T-cell (primary cell): ENCODE data around the gene G6PC3. TPM values are rescaled to one million over a fixed set of nuclear protein-coding genes. Genes with fewer than 3 reads are reported as not detected.
"Not testable (repeated sequence)": the region's sequence is repeated elsewhere in the genome, so short reads cannot be mapped to it uniquely, and the experiment has no call there.

Experiments
- ATAC-seq, 4 experiments: fragments of 200-7000 bp in 3 of 4; fragments of 150-1000 bp in 1 of 4; cut with Tn5 transposase; replicated peaks in 1 of 4; 1 replicate in 3 of 4; 2 replicates in 1 of 4; pipeline ENCODE4 v1.10.0; 2021; ENCODE audit warnings: moderate library complexity in 3 of 4, mild to moderate bottlenecking in 2 of 4, moderate number of reproducible peaks in 1 of 4
- CTCF ChIA-PET, 2 donors: fragments of 300-600 bp; sonication (Branson Sonifier 250); formaldehyde crosslinking; loops; one replicate each; lab custom pipeline; 2022; ENCODE audit warnings: antibody characterized with exemption in 2 of 2; lab: Charles Lee
- POLR2A ChIA-PET, 2 donors: fragments of 300-600 bp; sonication (Branson Sonifier 250); formaldehyde crosslinking; loops; one replicate each; lab custom pipeline; 2022; ENCODE audit warnings: antibody characterized with exemption in 2 of 2; lab: Charles Lee
- DNase-seq, 35 experiments: peaks; one replicate each; pipeline versions ENCODE4 v3.0.0 to v3.0.0-alpha.2; 2013 to 2023
- H3K27ac ChIP-seq: one replicate; pipeline ENCODE4 v1.5.1; 2013; ENCODE audit warnings: low read length
- H3K27me3 ChIP-seq, 2 experiments: replicated peaks in 1 of 2; 1 replicate in 1 of 2; 2 replicates in 1 of 2; pipeline versions ENCODE4 v1.6.1 to v1.7.0; 2013; ENCODE audit warnings: low read length in 1 of 2, mixed read lengths in 1 of 2; ENCODE audit not compliant: control insufficient read depth in 2 of 2, insufficient read depth in 2 of 2; ENCODE audit errors: extremely low read depth in 1 of 2
- H3K36me3 ChIP-seq, 2 donors: 1 replicate in 1 of 2; 2 replicates in 1 of 2; pipeline versions ENCODE4 v1.6.1 to v1.7.0; 2013; ENCODE audit warnings: low read length in 1 of 2; ENCODE audit not compliant: control insufficient read depth in 2 of 2, insufficient read depth in 1 of 2; ENCODE audit errors: extremely low read depth in 1 of 2
- H3K4me1 ChIP-seq, 2 experiments: 1 replicate in 1 of 2; 2 replicates in 1 of 2; pipeline versions ENCODE4 v1.6.1 to v1.7.0; 2013; ENCODE audit warnings: low read length in 2 of 2, mixed read lengths in 1 of 2; ENCODE audit not compliant: insufficient read depth in 2 of 2, control insufficient read depth in 1 of 2; ENCODE audit errors: extremely low read depth in 1 of 2
- H3K4me3 ChIP-seq, 2 donors: 1 replicate in 1 of 2; 2 replicates in 1 of 2; pipeline versions ENCODE4 v1.5.1 to v1.7.0; 2013; ENCODE audit warnings: mild to moderate bottlenecking in 2 of 2, low read length in 1 of 2, moderate library complexity in 1 of 2; ENCODE audit not compliant: control insufficient read depth in 1 of 2; ENCODE audit errors: extremely low read depth in 1 of 2
- H3K9me3 ChIP-seq: 2 replicates; pipeline ENCODE4 v1.7.0; 2013
- H3K27ac Mint-ChIP-seq, 2 donors: one replicate each; pipeline ENCODE4 v1.8.0; 2020 to 2021; ENCODE audit warnings: mild to moderate bottlenecking in 2 of 2, mixed read lengths in 2 of 2
- H3K27me3 Mint-ChIP-seq, 2 donors: one replicate each; pipeline ENCODE4 v1.8.0; 2021 to 2022; ENCODE audit warnings: mixed read lengths in 2 of 2
- H3K36me3 Mint-ChIP-seq: one replicate; pipeline ENCODE4 v1.8.0; 2021; ENCODE audit warnings: mixed read lengths
- H3K4me1 Mint-ChIP-seq, 3 donors: one replicate each; pipeline ENCODE4 v1.8.0; 2020 to 2022; ENCODE audit warnings: mixed read lengths in 3 of 3, mild to moderate bottlenecking in 1 of 3
- H3K4me3 Mint-ChIP-seq, 3 donors: one replicate each; pipeline ENCODE4 v1.8.0; 2020 to 2022; ENCODE audit warnings: mild to moderate bottlenecking in 3 of 3, mixed read lengths in 3 of 3, moderate library complexity in 3 of 3
- H3K9me3 Mint-ChIP-seq, 3 donors: one replicate each; pipeline ENCODE4 v1.8.0; 2020 to 2022; ENCODE audit warnings: mixed read lengths in 3 of 3
- WGBS: methylation state at CpG from one replicate; pipeline ENCODE4 v1.1.5; 2013; ENCODE audit warnings: missing lambda C conversion rate; ENCODE audit not compliant: insufficient coverage; 5-methylcytosine and 5-hydroxymethylcytosine counted together
- total RNA-seq, 35 experiments: library from RNA in 6 of 35; stranded (reverse) in 6 of 35; fragments of 120-200 nt in 1 of 35; gene quantifications; one replicate each; pipeline versions ENCODE4 v1.2.1 to v1.2.4 and lab custom pipeline; 2013 to 2026

Gene G6PC3
- total RNA-seq, 5 donors from 2014 or later (not counting 1 experiment from before 2014, with no cell fraction given): 9.4 to 19.0 (median 16.2) TPM

- H3K4me1 Mint-ChIP-seq: peaks cover 8 to 16% (median 14%) of the 10 kb centered on the region in 3 donors
- no peak overlapping the region for H3K27ac ChIP-seq
- H3K4me1 ChIP-seq: no peaks in the 10 kb centered on the region
- peaks cover 23% of the 10 kb centered on the region for H3K36me3 Mint-ChIP-seq
- H3K4me3 ChIP-seq: no peak overlapping the region
- H3K36me3 ChIP-seq: peaks cover 6 to 38% of the 10 kb centered on the region in 2 donors
- no peaks in the 10 kb centered on the region for H3K27me3 ChIP-seq
- POLR2A ChIA-PET: no interaction called here
- no peaks in the 10 kb centered on the region for H3K9me3 ChIP-seq
- H3K9me3 Mint-ChIP-seq: no peaks in the 10 kb centered on the region
- H3K27me3 Mint-ChIP-seq: no peaks in the 10 kb centered on the region
- ATAC-seq (no peak), DNase-seq (no peak)
- H3K4me3 Mint-ChIP-seq: no peak overlapping the region
- no peak overlapping the region for H3K27ac Mint-ChIP-seq
- WGBS: 100% methylated on average over 1 of the region's 6 CpGs
- CTCF ChIA-PET: interaction anchor here in 1 of 2 donors (1.5 to 4.3 kb wide), 2 partner anchors 93 to 96 kb away, joined by 7 to 34 read pairs; no protein-coding TSS in a partner anchor
Observed at GRCh38 chr17:44039829-44040635, 30.5 kb upstream of the G6PC3 start.

GRCh38 chr17:44043272-44043696 is 27.3 kb upstream of the G6PC3 start:
- Histone ChIP-seq H3K27ac (no peak overlapping the region), H3K27me3 (no peaks in the 10 kb centered on the region), H3K36me3 (peaks cover 2 to 23% of the 10 kb centered on the region in 2 donors), H3K4me3 (no peak overlapping the region), H3K4me1 (no peaks in the 10 kb centered on the region), H3K9me3 (no peaks in the 10 kb centered on the region)
- ChIA-PET CTCF (interaction anchor here in 1 of 2 donors (0.7 to 4.3 kb wide), 3 partner anchors 21 to 559 kb away, joined by 3 to 34 read pairs (median 3); partner anchors contain the start of gene DHX8), POLR2A (no interaction called here)
- Mint-ChIP-seq H3K4me3 (no peak overlapping the region), H3K27me3 (no peaks in the 10 kb centered on the region), H3K36me3 (peaks cover 16% of the 10 kb centered on the region), H3K27ac (peak overlapping the region in 1 of 2 donors; percentile 39), H3K9me3 (no peaks in the 10 kb centered on the region), H3K4me1 (peaks cover 8 to 16% (median 14%) of the 10 kb centered on the region in 3 donors)
- ATAC-seq (no peak), DNase-seq (no peak)
- no CpG with 5 or more reads among the region's 4 CpGs for WGBS

- peaks cover 8 to 18% (median 18%) of the 10 kb centered on the region in 3 donors for H3K4me1 Mint-ChIP-seq
- ChIA-PET POLR2A (interaction anchor here (0.6 to 0.7 kb wide), 2 partner anchors 50 to 73 kb away, joined by 3 read pairs; no protein-coding TSS in a partner anchor), CTCF (interaction anchor here (0.6 to 4.3 kb wide), 8 partner anchors 20 to 560 kb away, joined by 3 to 34 read pairs (median 4); partner anchors contain the start of genes DHX8 (in 1 of the 2), HDAC5 (in 1 of the 2) and NAGS (in 1 of the 2))
- no peaks in the 10 kb centered on the region for H3K27me3 ChIP-seq
- H3K27ac ChIP-seq: no peak overlapping the region
- no peak overlapping the region for H3K4me3 Mint-ChIP-seq
- no peaks in the 10 kb centered on the region for H3K9me3 ChIP-seq
- DNase-seq (no peak), ATAC-seq (no peak)
- no CpG with 5 or more reads among the region's 1 CpG for WGBS
- H3K27ac Mint-ChIP-seq: no peak overlapping the region
- H3K4me1 ChIP-seq: no peaks in the 10 kb centered on the region
- H3K4me3 ChIP-seq: no peak overlapping the region
- H3K36me3 ChIP-seq: peaks cover 7 to 21% of the 10 kb centered on the region in 2 donors
- H3K36me3 Mint-ChIP-seq: peaks cover 21% of the 10 kb centered on the region
- no peaks in the 10 kb centered on the region for H3K9me3 Mint-ChIP-seq
- H3K27me3 Mint-ChIP-seq: no peaks in the 10 kb centered on the region
Observed at GRCh38 chr17:44044071-44044470, 26.5 kb upstream of the G6PC3 start.

GRCh38 chr17:44045486-44045885 is 25.0 kb upstream of the G6PC3 start:
- no peak overlapping the region for H3K4me3 ChIP-seq
- no peak overlapping the region for H3K4me3 Mint-ChIP-seq
- no peaks in the 10 kb centered on the region for H3K9me3 Mint-ChIP-seq
- H3K27ac ChIP-seq: no peak overlapping the region
- H3K36me3 Mint-ChIP-seq: peaks cover 18% of the 10 kb centered on the region
- ATAC-seq (no peak), DNase-seq (no peak)
- H3K4me1 ChIP-seq: no peaks in the 10 kb centered on the region
- no peak overlapping the region for H3K27ac Mint-ChIP-seq
- H3K27me3 ChIP-seq: no peaks in the 10 kb centered on the region
- peaks cover 8 to 17% (median 12%) of the 10 kb centered on the region in 3 donors for H3K4me1 Mint-ChIP-seq
- no peaks in the 10 kb centered on the region for H3K9me3 ChIP-seq
- ChIA-PET POLR2A (no interaction called here), CTCF (interaction anchor here in 1 of 2 donors (0.7 kb wide), 1 partner anchor 17 kb away, joined by 10 read pairs; no protein-coding TSS in a partner anchor)
- peaks cover 7 to 26% of the 10 kb centered on the region in 2 donors for H3K36me3 ChIP-seq
- no CpG with 5 or more reads among the region's 4 CpGs for WGBS
- no peaks in the 10 kb centered on the region for H3K27me3 Mint-ChIP-seq

- H3K9me3 ChIP-seq, DNase-seq, H3K27ac Mint-ChIP-seq, ATAC-seq, H3K4me3 ChIP-seq, POLR2A ChIA-PET, H3K27me3 ChIP-seq, CTCF ChIA-PET, H3K4me1 ChIP-seq, H3K4me3 Mint-ChIP-seq, H3K9me3 Mint-ChIP-seq, H3K27ac ChIP-seq, H3K27me3 Mint-ChIP-seq: not testable (repeated sequence)
- no CpG with 5 or more reads among the region's 7 CpGs for WGBS
- peaks cover 0 to 10% (median 6%) of the 10 kb centered on the region in 3 donors for H3K4me1 Mint-ChIP-seq
- peaks cover 14% of the 10 kb centered on the region for H3K36me3 Mint-ChIP-seq
- H3K36me3 ChIP-seq: peaks cover 7 to 38% of the 10 kb centered on the region in 2 donors
Observed at GRCh38 chr17:44046893-44047292, 23.6 kb upstream of the G6PC3 start.

GRCh38 chr17:44049294-44050060 is 21.1 kb upstream of the G6PC3 start:
- DNase-seq: no peak
- H3K27me3 Mint-ChIP-seq: no peaks in the 10 kb centered on the region
- no peak overlapping the region for H3K4me3 Mint-ChIP-seq
- H3K9me3 ChIP-seq: no peaks in the 10 kb centered on the region
- no peaks in the 10 kb centered on the region for H3K9me3 Mint-ChIP-seq
- ChIA-PET POLR2A (interaction anchor here in 1 of 2 donors (0.6 kb wide), 1 partner anchor 137 kb away, joined by 3 read pairs; the partner anchor contains the start of gene TMUB2), CTCF (no interaction called here)
- no peaks in the 10 kb centered on the region for H3K27me3 ChIP-seq
- H3K4me1 ChIP-seq: no peaks in the 10 kb centered on the region
- H3K36me3 Mint-ChIP-seq: peaks cover 31% of the 10 kb centered on the region
- no peak overlapping the region for H3K27ac ChIP-seq
- 96% methylated on average over 5 of the region's 9 CpGs for WGBS
- H3K27ac Mint-ChIP-seq: no peak overlapping the region
- no peak overlapping the region for H3K4me3 ChIP-seq
- peaks cover 14 to 21% (median 18%) of the 10 kb centered on the region in 3 donors for H3K4me1 Mint-ChIP-seq
- H3K36me3 ChIP-seq: peaks cover 7 to 61% of the 10 kb centered on the region in 2 donors
- no peak for ATAC-seq
